Measurements from ENCODE around the gene RAB11B.
"Not testable (repeated sequence)": the region's sequence is repeated elsewhere in the genome, so short reads cannot be mapped to it uniquely, and the experiment has no call there.

Gene RAB11B

DNA sequence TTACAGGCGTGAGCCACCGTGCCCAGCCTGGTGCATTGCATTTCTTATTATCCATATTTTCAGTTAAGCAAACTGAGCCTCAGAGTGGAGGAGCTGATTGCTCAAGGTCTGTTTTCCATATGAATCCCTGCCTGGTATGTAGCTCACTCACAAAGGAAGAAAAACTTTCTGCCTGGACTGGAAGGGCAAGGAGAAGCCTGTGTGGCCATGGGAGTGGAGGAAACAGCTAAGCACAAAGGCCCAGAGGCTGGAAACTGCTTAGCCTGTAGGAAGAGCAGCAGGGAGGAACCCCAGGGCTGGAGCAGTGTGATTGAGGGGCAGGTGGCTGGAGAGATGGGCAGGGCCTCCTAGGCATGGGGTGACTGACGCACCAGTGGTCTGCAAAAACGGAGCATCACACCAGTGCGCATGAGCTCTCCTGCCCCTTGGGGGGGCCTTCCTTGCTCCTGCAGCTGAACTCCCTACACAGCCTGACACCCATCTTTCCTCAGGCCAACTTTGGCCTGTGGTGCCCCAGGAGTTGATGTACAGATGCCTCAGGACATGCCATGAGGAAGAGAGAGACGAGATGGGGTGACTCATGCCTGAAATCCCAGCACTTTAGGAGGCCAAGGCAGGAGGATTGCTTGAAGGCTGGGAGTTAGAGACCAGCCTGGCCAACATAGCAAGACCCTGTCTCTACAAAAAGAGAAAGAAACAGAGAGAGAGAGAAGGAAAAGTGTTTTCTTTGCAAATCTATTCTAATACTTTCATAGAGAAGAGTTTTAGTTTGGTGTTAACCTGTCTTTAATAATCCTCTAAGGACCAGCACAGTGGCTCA, 51.8 kb downstream of the RAB11B start:
- DNase-seq = no peak

DNA sequence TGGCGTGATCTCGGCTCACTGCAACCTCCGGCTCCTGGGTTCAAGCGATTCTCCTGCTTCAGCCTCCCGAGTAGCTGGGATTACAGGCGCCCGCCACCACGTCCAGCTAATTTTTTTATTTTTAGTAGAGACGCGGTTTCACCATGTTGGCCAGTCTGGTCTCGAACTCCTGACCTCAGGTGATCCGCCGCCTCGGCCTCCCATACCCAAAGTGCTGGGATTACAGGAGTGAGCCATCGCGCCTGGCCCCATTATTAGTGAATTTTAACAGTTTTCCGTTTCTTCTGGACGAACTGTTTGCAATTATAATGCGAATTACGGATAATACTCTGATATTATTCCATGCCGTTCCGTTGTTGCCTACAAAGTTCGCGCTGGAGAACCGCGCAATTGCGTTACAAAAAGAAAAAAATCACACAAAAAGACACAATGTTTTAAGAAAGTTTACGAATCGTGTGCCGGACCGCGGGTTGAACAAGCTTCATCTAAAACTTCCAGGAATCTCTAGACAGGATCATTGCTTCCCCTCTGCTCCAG, 54.0 kb downstream of the RAB11B start:
- DNase-seq = not testable (repeated sequence)

DNA sequence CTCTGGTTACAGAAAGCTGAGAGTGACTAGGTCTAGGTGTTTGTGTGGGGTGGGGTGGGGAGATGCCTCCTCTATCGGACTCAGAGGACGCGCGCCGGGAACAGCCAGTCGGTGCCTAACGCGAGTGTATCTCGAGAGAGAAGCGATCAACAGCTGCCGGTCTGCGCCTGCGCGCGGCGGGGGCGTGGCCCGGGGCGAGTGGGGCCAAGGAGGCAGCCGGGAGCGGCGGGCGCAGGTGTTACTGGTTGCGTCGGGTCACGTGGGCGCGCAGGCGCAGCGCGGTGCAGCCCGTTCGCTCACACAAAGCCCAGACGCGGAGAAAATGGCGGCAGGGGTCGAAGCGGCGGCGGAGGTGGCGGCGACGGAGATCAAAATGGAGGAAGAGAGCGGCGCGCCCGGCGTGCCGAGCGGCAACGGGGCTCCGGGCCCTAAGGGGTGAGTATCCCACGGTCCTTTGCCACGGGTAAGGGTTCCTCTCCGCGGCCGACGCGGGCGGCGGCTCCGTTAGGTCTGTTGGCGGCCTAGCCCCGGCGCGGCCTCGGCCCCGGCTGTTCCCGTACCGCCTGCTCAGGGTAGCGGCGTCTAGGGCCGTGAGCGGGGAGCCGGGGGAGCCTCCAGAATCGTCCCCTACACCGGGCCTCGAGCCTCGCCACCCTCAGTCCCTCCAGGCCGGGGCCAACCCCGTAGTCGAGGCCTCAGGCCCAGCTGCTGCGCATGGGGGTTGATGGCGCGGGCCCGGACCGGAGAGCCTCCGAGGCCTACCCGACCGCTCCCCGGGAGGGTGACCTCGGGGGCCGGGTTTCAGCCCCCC, 54.7 kb downstream of the RAB11B start, which contains the start of gene HNRNPM:
Gene HNRNPM (plus strand): TSS at position 299 of the 811 bp plus-strand sequence. CDS start 24 bp downstream, at position 323.
- peak; percentile 92 for DNase-seq

DNA sequence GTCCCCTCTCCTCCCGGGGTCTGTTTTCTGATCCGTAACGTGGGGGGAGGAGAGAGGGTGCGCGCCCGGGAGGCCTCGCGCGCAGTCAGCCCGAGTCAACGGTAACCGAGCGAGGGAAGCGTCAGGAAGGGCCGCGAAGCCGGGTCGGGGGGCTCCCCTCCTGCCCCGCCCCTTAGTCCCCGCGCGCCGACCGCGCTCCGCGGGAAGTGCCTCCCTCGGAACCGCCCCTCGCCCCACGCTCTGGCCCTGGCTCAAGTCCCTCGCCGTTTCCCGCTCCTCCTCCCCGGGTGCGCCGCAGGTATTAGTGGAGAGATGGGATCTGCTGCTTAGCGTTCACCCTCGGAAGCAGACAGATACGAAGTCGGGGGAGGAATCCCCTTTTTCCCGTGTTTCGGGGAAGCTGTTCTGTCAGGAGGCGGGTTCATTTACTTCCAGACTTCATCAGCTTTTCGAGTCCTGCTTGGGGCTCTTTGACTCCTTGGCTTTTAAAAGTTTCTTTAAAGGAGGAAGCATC, 55.4 kb downstream of the RAB11B start:
- no peak for DNase-seq

DNA sequence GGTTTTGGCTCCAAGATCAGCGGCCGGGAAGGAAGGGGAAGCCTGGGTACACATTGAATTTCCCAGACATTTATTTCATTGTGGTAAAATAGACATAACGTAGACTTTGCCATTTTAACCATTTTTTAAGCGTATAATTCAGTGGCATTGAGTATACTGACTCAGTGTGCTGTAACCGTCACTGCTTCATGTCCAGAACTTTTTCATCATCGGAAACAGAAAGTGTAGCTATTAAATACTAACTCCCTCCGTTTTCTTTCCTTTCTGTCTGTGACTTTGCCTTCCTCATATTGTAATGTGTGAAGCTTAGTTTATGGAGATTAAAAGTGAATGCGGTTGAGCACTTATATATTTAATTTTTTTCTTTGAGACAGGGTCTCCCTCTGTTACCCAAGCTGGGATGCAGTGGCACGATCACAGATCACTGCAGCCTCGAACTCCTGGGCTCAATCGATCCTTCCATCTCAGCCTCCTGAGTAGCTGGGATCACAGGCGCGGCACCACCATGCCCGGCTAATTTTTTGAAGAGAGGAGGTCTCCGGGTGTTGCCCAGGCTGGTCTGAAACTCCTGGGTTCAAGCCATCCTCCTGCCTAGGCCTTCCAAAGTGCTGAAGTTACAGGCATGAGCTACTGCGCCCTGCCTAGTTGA, 56.0 kb downstream of the RAB11B start:
- DNase-seq = no peak

DNA sequence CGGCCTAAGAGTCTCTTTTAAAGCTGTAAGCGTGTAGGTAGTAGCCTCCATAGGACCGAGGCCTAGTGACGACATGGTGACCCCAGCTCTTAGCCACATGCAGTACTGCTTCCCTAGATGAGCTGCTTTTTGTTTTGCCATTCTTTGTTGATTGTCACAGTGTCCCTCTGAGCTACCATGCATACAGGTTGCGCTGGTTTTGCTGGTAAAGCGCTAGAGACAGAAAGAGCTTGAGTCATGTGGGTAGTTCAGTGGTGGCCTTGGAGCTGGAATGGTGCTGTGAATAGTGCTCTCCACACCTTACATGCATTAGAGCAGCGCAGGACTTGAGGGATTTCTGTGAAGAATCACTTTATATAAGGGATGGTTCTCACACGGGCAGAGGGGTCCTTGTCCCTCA, 59.7 kb downstream of the RAB11B start:
- no peak for DNase-seq

DNA sequence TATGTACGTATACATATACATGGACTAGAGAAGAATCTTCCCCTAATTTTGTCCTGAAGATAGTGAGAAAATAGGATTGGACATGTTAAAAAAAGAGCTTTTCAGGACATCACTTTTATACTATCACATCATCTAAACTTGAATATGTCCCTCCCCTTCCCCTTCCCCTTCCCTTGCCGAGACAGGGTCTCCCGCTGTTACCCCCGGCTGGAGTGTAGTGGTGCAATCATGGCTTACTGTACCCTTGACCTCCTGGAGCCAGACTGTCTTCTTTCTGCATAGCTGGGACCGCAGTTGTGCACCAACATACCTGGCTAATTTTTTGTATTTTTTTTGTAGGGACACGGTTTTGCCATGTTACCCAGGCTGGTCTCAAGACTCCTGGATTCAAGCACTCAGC, 61.2 kb downstream of the RAB11B start:
- no peak for DNase-seq

DNA sequence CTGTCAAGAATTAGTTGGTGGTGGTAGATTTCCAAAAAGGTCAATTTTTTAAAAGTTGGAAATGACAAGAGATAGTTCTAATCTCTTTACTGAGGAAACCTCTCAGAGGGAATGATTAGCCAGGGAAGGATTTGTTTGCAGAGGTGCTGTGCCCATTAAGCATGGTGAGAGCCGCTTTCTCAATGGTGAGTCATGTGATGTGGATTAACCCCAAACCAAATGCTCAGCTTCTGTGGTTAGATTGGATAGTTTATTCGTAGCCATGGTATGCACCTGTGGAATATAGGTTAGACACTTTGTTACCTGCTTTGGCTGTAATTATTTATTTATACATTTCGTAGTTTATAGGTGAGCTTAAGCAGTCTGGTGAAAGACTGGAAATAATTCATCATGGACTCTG, 61.7 kb downstream of the RAB11B start:
- no peak for DNase-seq

DNA sequence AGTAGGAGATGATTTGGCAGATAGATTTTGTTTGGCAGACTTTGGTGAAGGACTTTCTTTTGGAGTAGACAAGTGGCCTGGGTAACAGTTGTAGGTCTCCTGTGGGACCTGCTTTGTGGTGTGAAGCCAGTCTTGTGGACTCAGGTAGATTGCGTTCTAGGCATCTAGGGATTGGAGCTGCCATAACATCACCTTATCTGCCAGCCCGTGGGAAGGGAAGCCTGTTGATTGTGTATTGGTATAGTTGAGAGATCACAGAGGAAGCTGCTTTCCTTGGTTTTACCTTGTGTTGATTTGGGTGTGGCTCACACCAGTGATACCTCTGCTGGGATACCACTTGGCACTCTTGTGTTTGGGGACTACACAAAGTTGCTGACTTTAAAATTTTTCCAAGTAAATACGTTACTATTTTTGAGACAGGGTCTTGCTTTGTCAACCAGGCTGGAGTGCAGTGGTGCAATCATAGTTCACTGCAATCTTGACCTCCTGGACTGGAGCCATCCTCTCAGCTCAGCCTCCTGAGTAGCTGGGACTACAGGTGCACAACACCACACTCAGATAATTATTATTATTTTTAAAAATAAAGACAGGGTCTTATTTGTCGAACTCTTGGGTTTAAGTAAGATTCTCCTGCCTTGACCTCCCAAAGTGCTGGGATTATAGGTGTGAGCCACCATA, 62.4 kb downstream of the RAB11B start:
- no peak for DNase-seq

DNA sequence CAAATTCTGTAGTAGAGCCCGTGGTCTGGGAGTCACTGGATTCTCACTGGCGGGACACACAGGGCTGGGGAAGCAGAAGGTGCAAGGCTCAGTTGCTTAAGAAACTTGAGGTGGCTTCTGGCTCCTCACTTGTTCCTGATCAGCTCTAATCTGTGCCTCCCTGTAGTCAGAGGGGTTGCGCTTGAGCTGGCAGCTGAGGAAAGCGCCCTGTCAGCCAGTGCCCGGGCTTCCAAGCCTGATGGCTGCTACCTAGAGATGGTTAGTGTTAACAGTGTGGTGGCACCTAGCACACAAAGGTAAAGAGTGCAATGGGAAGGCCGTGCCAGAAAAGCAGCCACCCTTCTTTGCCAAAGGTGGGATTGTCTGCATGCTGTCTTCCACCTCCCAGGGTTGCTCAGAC, 63.5 kb downstream of the RAB11B start:
- DNase-seq = no peak

Data from NCI-H1694 treated with DMSO at 0.1 percent for 48 hours (cell line).